Neuronal stem cell (in vitro differentiated cells): ENCODE data around the gene LGALS3BP.

Experiments
- DNase-seq: peaks from one replicate; pipeline ENCODE4 v3.0.0-alpha.2; 2013; ENCODE audit warnings: low spot score
- H2AFZ ChIP-seq: one replicate; pipeline ENCODE4 v1.6.1; 2013; ENCODE audit warnings: mild to moderate bottlenecking, low read length, inconsistent platforms
- H2AK5ac ChIP-seq: 2 replicates; pipeline ENCODE4 v1.6.1; 2013; ENCODE audit warnings: low read depth, mild to moderate bottlenecking, inconsistent platforms, low read length, moderate library complexity, mixed read lengths
- H2BK120ac ChIP-seq: 2 replicates; pipeline ENCODE4 v1.6.1; 2013; ENCODE audit warnings: low read depth, mild to moderate bottlenecking, inconsistent platforms, low read length, moderate library complexity, mixed read lengths
- H2BK12ac ChIP-seq: one replicate; pipeline ENCODE4 v1.6.1; 2013; ENCODE audit warnings: low read length, inconsistent platforms
- H2BK15ac ChIP-seq: 2 replicates; pipeline ENCODE4 v1.6.1; 2013; ENCODE audit warnings: mild to moderate bottlenecking, low read length, inconsistent platforms, mixed read lengths
- H2BK5ac ChIP-seq: one replicate; pipeline ENCODE4 v1.6.1; 2013; ENCODE audit warnings: inconsistent platforms, mild to moderate bottlenecking, low read length, moderate library complexity
- H3K14ac ChIP-seq: one replicate; pipeline ENCODE4 v1.6.1; 2013; ENCODE audit warnings: low read length, inconsistent platforms
- H3K18ac ChIP-seq: 2 replicates; pipeline ENCODE4 v1.6.1; 2013; ENCODE audit warnings: low read length, inconsistent platforms
- H3K23ac ChIP-seq: 2 replicates; pipeline ENCODE4 v1.6.1; 2013; ENCODE audit warnings: low read depth, mild to moderate bottlenecking, mixed read lengths, low read length, inconsistent platforms; ENCODE audit not compliant: poor library complexity
- H3K27ac ChIP-seq: replicated peaks from 3 replicates; pipeline ENCODE4 v1.5.1; 2013; ENCODE audit warnings: low read length, inconsistent platforms
- H3K27me3 ChIP-seq, 3 experiments: 2 replicates each; pipeline ENCODE4 v1.6.1; 2013; ENCODE audit warnings: low read length in 3 of 3, mild to moderate bottlenecking in 2 of 3, inconsistent platforms in 1 of 3, low read depth in 1 of 3, mixed read lengths in 1 of 3, moderate library complexity in 1 of 3; ENCODE audit not compliant: control insufficient read depth in 3 of 3, insufficient read depth in 3 of 3
- H3K36me3 ChIP-seq, 2 donors: replicated peaks in 1 of 2; 2 replicates each; pipeline ENCODE4 v1.6.1; 2013; ENCODE audit warnings: low read length in 2 of 2; ENCODE audit not compliant: control insufficient read depth in 2 of 2, insufficient read depth in 2 of 2
- H3K4ac ChIP-seq: 2 replicates; pipeline ENCODE4 v1.6.1; 2013; ENCODE audit warnings: inconsistent platforms, mild to moderate bottlenecking, low read length, moderate library complexity
- H3K4me1 ChIP-seq, 2 donors: 1 replicate in 1 of 2; 2 replicates in 1 of 2; pipeline ENCODE4 v1.6.1; 2013; ENCODE audit warnings: low read length in 2 of 2, low read depth in 1 of 2; ENCODE audit not compliant: control insufficient read depth in 2 of 2, insufficient read depth in 1 of 2
- H3K4me2 ChIP-seq: one replicate; pipeline ENCODE4 v1.6.1; 2013; ENCODE audit warnings: mild to moderate bottlenecking, low read length, inconsistent platforms; ENCODE audit not compliant: insufficient read depth, poor library complexity, severe bottlenecking
- H3K4me3 ChIP-seq, 2 donors: 2 replicates each; pipeline ENCODE4 v1.5.1; 2013; ENCODE audit warnings: low read length in 2 of 2, mild to moderate bottlenecking in 2 of 2, inconsistent platforms in 1 of 2, moderate library complexity in 1 of 2
- H3K79me1 ChIP-seq: one replicate; pipeline ENCODE4 v1.6.1; 2013; ENCODE audit warnings: low read depth, mild to moderate bottlenecking, inconsistent platforms, low read length, moderate library complexity
- H3K9ac ChIP-seq: one replicate; pipeline ENCODE4 v1.6.1; 2013; ENCODE audit warnings: mild to moderate bottlenecking, low read depth, low read length, inconsistent platforms; ENCODE audit not compliant: poor library complexity
- H3K9me3 ChIP-seq, 2 donors: replicated peaks in 1 of 2; 2 replicates each; pipeline versions ENCODE3 to v1.6.1; 2013; ENCODE audit warnings: low read length in 2 of 2, mild to moderate bottlenecking in 2 of 2, inconsistent platforms in 1 of 2, low read depth in 1 of 2, mixed read lengths in 1 of 2, moderate library complexity in 1 of 2; ENCODE audit not compliant: control insufficient read depth in 2 of 2, insufficient read depth in 1 of 2
- H4K8ac ChIP-seq: one replicate; pipeline ENCODE4 v1.6.1; 2013; ENCODE audit warnings: low read depth, mild to moderate bottlenecking, inconsistent platforms, low read length, moderate library complexity
- H4K91ac ChIP-seq: one replicate; pipeline ENCODE4 v1.6.1; 2013; ENCODE audit warnings: low read length, low read depth, mild to moderate bottlenecking, inconsistent platforms; ENCODE audit not compliant: poor library complexity
- WGBS, 2 donors: extraction: QIAGEN DNeasy Blood & Tissue Kit; methylation state at CpG; one replicate each; pipeline ENCODE4 v1.1.7; 2013; ENCODE audit warnings: missing lambda C conversion rate in 2 of 2, mixed read lengths in 1 of 2; ENCODE audit not compliant: insufficient read length in 2 of 2, insufficient replicate concordance in 1 of 2; ENCODE audit errors: extremely low coverage in 2 of 2; 5-methylcytosine and 5-hydroxymethylcytosine counted together

LGALS3BP gene

DNA sequence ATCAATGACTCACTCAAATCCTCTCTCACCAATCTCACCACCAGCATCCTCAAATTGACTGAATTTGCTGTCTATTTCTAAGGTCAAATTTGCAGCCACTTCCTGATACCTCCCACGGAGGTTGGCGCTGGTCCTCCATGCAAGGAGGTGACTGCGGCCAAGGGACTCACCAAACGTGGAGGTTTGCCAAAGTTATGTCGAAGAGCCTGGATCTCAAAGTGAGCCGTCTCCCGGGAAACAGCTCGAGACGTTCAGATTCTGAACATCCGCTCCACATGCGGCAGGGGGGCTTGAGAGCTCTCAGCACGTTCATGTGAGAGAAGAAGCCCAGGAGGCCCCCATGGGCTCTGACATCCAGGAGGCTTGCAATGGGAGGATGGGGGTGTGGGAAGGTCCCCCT is 22.6 kb downstream of the LGALS3BP start:
- H3K18ac ChIP-seq, result no peak overlapping the region
- no peak overlapping the region for H4K8ac ChIP-seq
- peaks cover 0 to 3% of the 10 kb centered on the region in 2 donors for H3K9me3 ChIP-seq
- H3K14ac ChIP-seq, result peak overlapping the region; percentile 21
- no peak overlapping the region for H3K4me3 ChIP-seq
- H3K4me2 ChIP-seq, result peak overlapping the region; percentile 11
- H3K4ac ChIP-seq, result no peak overlapping the region
- H2AFZ ChIP-seq, result no peak overlapping the region
- no peaks in the 10 kb centered on the region for H3K79me1 ChIP-seq
- H2BK12ac ChIP-seq, result no peak overlapping the region
- H2BK15ac ChIP-seq, result no peak overlapping the region
- H3K23ac ChIP-seq, result no peak overlapping the region
- H2BK5ac ChIP-seq, result peak overlapping the region; percentile 39
- H2BK120ac ChIP-seq, result no peak overlapping the region
- WGBS, 2 donors, result no CpG with 5 or more reads among the region's 12 CpGs
- H3K4me1 ChIP-seq, result peaks cover 9 to 30% of the 10 kb centered on the region in 2 donors
- H4K91ac ChIP-seq, result no peak overlapping the region
- no peak overlapping the region for H2AK5ac ChIP-seq
- no peak overlapping the region for H3K27ac ChIP-seq
- no peak for DNase-seq
- no peak overlapping the region for H3K9ac ChIP-seq
- no peaks in the 10 kb centered on the region for H3K27me3 ChIP-seq
- H3K36me3 ChIP-seq, result no peaks in the 10 kb centered on the region

DNA sequence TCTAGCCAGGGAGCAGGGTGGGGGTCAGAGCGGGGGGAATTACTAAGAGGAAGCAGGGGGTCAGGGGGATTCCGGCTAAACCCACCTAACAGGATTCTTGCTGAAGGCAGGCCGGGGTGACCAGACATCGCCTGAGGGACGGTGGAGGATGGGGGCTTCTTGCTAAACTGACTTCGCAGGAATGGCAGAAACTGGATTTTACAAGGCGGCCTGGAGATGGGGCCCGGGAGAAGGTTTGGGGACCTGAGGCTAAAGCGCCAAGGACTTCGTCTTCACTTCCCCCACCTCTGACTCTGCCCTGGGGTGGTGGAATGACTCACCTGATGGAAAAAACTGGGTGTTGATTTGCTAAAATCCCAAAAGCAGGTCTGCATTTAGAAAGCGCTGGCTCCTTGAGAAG is 23.5 kb downstream of the LGALS3BP start:
- peaks cover 0 to 3% of the 10 kb centered on the region in 2 donors for H3K9me3 ChIP-seq
- H3K4me1 ChIP-seq, result peaks cover 9 to 36% of the 10 kb centered on the region in 2 donors
- H3K27ac ChIP-seq, result no peak overlapping the region
- no peak overlapping the region for H3K14ac ChIP-seq
- H3K18ac ChIP-seq, result no peak overlapping the region
- no peak overlapping the region for H3K23ac ChIP-seq
- no peak overlapping the region for H3K4me2 ChIP-seq
- H4K8ac ChIP-seq, result no peak overlapping the region
- H2AK5ac ChIP-seq, result peak overlapping the region; percentile 20
- H3K79me1 ChIP-seq, result no peaks in the 10 kb centered on the region
- WGBS, 2 donors, result no CpG with 5 or more reads among the region's 11 CpGs
- no peak overlapping the region for H2BK5ac ChIP-seq
- no peak overlapping the region for H3K9ac ChIP-seq
- H2AFZ ChIP-seq, result no peak overlapping the region
- H4K91ac ChIP-seq, result no peak overlapping the region
- no peak for DNase-seq
- H3K4me3 ChIP-seq, result no peak overlapping the region
- no peak overlapping the region for H2BK12ac ChIP-seq
- no peaks in the 10 kb centered on the region for H3K27me3 ChIP-seq
- H3K4ac ChIP-seq, result no peak overlapping the region
- H2BK120ac ChIP-seq, result no peak overlapping the region
- H3K36me3 ChIP-seq, result no peaks in the 10 kb centered on the region
- no peak overlapping the region for H2BK15ac ChIP-seq

DNA sequence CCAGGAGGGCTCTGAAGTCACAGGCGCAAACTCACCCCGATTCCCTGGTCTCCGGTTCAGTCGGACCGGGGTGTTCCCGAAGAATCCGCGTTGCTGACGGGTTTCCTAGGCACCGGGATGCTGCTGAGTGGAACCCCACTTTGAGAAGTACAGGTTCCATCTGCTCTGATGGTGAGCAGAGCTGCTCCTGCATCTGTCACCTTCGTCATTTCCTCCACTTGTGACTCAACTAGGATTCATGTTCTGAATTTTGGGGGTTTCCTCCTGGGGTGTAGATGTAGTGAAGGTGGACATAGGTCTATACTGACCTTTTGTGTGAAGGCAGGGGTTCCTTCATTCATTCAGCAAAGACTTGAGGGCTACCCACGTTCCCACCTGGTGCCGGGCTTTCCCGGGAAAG is 25.0 kb downstream of the LGALS3BP start:
- Histone ChIP-seq H2AFZ (no peak overlapping the region), H3K4me3 (no peak overlapping the region), H4K8ac (no peak overlapping the region), H3K79me1 (no peaks in the 10 kb centered on the region), H3K27ac (no peak overlapping the region), H4K91ac (no peak overlapping the region), H3K14ac (no peak overlapping the region), H2BK120ac (no peak overlapping the region), H3K27me3 (no peaks in the 10 kb centered on the region), H3K4me2 (no peak overlapping the region), H3K36me3 (no peaks in the 10 kb centered on the region), H3K9ac (no peak overlapping the region), H3K23ac (no peak overlapping the region), H2AK5ac (peak overlapping the region; percentile 88), H3K18ac (peak overlapping the region; percentile 75), H2BK5ac (no peak overlapping the region), H2BK15ac (peak overlapping the region; percentile 47), H2BK12ac (no peak overlapping the region), H3K9me3 (peaks cover 5 to 12% of the 10 kb centered on the region in 2 donors), H3K4ac (no peak overlapping the region), H3K4me1 (peaks cover 9 to 36% of the 10 kb centered on the region in 2 donors)
- DNase-seq, result no peak
- no CpG with 5 or more reads among the region's 14 CpGs for WGBS, 2 donors

DNA sequence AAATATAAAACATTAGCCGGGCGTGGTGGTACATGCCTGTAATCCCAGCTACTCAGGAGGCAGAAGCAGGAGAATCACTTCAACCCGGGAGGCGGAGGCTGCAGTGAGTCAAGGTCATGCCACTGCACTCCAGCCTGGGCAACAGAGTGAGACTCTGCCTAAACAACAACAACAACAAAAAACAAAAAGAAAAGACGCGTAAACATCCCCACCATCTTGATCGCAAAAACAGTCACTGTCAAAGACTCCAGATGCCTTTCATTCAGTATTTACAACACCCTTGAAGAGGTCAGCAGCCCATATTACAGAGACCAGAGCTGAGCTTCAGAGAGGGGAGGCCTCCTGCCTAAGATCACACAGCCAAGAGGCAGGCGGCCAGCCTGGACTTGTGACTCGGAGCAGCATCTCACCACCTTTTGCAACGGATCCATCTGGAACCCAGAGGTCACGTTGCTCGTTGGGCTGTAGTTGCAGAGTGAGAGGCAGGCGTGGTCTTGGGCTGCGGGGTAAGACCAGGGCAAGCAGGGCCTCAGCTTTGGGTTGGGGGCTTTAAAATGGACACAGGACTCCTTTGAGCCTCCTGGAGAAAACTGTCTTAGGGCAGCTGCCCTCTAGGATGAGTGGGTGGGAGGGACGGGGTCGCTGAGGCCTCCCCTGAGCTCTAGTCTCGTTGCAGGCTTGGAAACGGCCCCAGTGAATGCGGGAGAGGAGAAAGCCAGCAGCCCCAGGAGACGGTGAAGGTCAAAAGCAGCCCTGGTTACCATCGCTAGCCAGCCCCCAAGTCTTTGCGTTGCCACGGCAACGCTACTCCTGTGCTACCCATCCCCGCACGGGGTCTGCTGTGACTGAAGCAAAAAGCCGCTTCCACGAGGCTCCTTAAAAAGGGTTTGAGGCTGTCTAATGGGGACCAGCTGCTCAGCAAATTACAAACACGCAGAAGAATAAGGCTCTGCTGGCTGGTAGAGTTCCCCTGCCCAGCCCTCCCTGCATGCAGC is 26.1 kb downstream of the LGALS3BP start:
- Histone ChIP-seq H3K14ac (no peak overlapping the region), H4K8ac (no peak overlapping the region), H3K4me1 (peaks cover 8 to 36% of the 10 kb centered on the region in 2 donors), H3K27me3 (no peaks in the 10 kb centered on the region), H3K9me3 (peaks cover 5 to 12% of the 10 kb centered on the region in 2 donors), H2AK5ac (peak overlapping the region; percentile 88), H2AFZ (peak overlapping the region; percentile 4), H2BK12ac (peak overlapping the region; percentile 30), H3K79me1 (no peaks in the 10 kb centered on the region), H3K27ac (no peak overlapping the region), H3K18ac (peak overlapping the region; percentile 44), H2BK5ac (no peak overlapping the region), H2BK120ac (no peak overlapping the region), H3K9ac (no peak overlapping the region), H3K36me3 (no peaks in the 10 kb centered on the region), H3K23ac (peak overlapping the region; percentile 2), H3K4ac (no peak overlapping the region), H2BK15ac (peak overlapping the region; percentile 34), H3K4me3 (no peak overlapping the region), H4K91ac (no peak overlapping the region), H3K4me2 (no peak overlapping the region)
- no CpG with 5 or more reads among the region's 29 CpGs for WGBS, 2 donors
- no peak for DNase-seq
